Ascending aorta (tissue), 2 donors: Measurements from ENCODE around the gene PIEZO2. TPM values are rescaled to one million over a fixed set of nuclear protein-coding genes. Genes with fewer than 3 reads are reported as not detected.

Experiments
- DNase-seq, 2 donors: peaks; one replicate each; pipeline ENCODE4 v3.0.0-alpha.2; 2019; ENCODE audit warnings: low spot score in 2 of 2
- H3K27ac ChIP-seq, 2 donors: fragments of 200-600 bp; sonication (generic); one replicate each; pipeline ENCODE4 v1.5.1; 2016 to 2017; ENCODE audit warnings: mild to moderate bottlenecking in 1 of 2
- H3K27me3 ChIP-seq: fragments of 200-600 bp; sonication (generic); one replicate; pipeline ENCODE4 v1.5.1; 2017
- H3K36me3 ChIP-seq, 2 donors: fragments of 200-600 bp; sonication (generic); one replicate each; pipeline ENCODE4 v1.5.1; 2016
- H3K4me1 ChIP-seq, 2 donors: fragments of 200-600 bp; sonication (generic); one replicate each; pipeline ENCODE4 v1.5.1; 2016 to 2017; ENCODE audit warnings: mild to moderate bottlenecking in 1 of 2
- H3K4me3 ChIP-seq, 2 donors: fragments of 200-600 bp; sonication (generic); one replicate each; pipeline ENCODE4 v1.5.1; 2016 to 2017; ENCODE audit warnings: mild to moderate bottlenecking in 1 of 2
- H3K9me3 ChIP-seq, 2 donors: fragments of 200-600 bp; sonication (generic); one replicate each; pipeline ENCODE4 v1.5.1; 2016
- intact Hi-C: fragments of 100-400 bp; cut with DNase I; formaldehyde crosslinking; loops from one replicate; pipeline ENCODE4 v1.15.1; 2023
- total RNA-seq: library from RNA; depleted of rRNA; stranded (reverse); fragments of >200 nt; gene quantifications from one replicate; pipeline ENCODE4 v1.1.0, GENCODE V29; 2016
- TF ChIP-seq, protein P1 (sequence below), 3 experiments: fragments of 200-600 bp in 2 of 3; fragments of 450-650 bp in 1 of 3; sonication (generic) in 2 of 3; IDR thresholded peaks; one replicate each; pipeline ENCODE4 v1.5.1; 2016 to 2019; ENCODE audit warnings: antibody characterized with exemption in 3 of 3, mild to moderate bottlenecking in 1 of 3, moderate library complexity in 1 of 3

Gene PIEZO2
- total RNA-seq, 1 donor from 2014 or later = 3.1 TPM

DNA sequence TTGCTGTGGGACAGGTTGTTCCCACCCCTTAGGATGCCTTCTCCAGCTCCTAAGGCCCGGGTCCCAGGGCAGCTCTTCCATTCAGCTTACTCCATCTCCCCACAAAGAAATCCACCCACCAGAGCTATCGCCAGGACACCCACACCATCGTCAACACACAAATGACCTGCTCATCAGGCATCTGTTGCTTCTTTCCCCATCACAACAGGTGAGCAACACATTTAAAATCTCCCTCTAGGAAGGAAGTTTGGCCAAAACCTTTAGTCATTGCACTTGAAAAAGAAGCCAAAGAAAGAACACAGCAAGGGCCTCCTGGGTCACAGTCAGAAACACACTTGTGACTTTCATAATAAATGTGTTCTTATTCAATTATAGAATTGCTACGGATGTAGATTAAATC lies 289.0 kb downstream of the PIEZO2 start:
- Histone ChIP-seq H3K9me3 (no peaks in the 10 kb centered on the region), H3K4me1 (no peaks in the 10 kb centered on the region), H3K27me3 (no peaks in the 10 kb centered on the region), H3K36me3 (no peaks in the 10 kb centered on the region), H3K27ac (no peak overlapping the region), H3K4me3 (no peak overlapping the region)
- no peak for DNase-seq
- TF ChIP-seq, protein P1, sequence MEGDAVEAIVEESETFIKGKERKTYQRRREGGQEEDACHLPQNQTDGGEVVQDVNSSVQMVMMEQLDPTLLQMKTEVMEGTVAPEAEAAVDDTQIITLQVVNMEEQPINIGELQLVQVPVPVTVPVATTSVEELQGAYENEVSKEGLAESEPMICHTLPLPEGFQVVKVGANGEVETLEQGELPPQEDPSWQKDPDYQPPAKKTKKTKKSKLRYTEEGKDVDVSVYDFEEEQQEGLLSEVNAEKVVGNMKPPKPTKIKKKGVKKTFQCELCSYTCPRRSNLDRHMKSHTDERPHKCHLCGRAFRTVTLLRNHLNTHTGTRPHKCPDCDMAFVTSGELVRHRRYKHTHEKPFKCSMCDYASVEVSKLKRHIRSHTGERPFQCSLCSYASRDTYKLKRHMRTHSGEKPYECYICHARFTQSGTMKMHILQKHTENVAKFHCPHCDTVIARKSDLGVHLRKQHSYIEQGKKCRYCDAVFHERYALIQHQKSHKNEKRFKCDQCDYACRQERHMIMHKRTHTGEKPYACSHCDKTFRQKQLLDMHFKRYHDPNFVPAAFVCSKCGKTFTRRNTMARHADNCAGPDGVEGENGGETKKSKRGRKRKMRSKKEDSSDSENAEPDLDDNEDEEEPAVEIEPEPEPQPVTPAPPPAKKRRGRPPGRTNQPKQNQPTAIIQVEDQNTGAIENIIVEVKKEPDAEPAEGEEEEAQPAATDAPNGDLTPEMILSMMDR (IDR thresholded peaks at IDR 0.05) = no peak
- intact Hi-C loops = no loop called here

GRCh38 chr18:10858477-10858876 lies 290.9 kb downstream of the PIEZO2 start:
- H3K36me3 ChIP-seq = no peaks in the 10 kb centered on the region
- no peaks in the 10 kb centered on the region for H3K27me3 ChIP-seq
- no peak overlapping the region for H3K27ac ChIP-seq
- DNase-seq = no peak
- intact Hi-C loops = no loop called here
- H3K4me1 ChIP-seq = no peaks in the 10 kb centered on the region
- H3K4me3 ChIP-seq = no peak overlapping the region
- TF ChIP-seq, protein P1 (IDR thresholded peaks at IDR 0.05) = no peak
- H3K9me3 ChIP-seq = no peaks in the 10 kb centered on the region

DNA sequence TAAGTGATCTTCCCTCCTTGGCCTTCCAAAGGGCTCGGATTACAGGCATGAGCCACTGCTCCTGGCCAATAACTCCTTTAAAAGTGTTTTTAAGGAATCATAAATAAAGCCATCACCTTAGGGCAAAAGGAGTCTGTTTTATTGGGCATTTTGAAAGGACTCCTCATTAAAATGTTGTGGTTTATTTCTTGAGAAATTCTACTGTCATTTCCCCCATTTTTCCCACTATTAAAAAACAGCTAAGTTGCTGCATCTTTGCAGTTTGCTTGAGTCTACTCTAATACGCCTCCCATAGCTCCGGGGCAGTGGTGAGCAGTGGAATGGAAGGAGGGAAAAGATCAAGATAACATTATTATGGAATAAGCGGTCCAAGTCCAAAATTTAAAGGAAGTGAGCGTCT lies 293.2 kb downstream of the PIEZO2 start:
- no peaks in the 10 kb centered on the region for H3K9me3 ChIP-seq
- TF ChIP-seq, protein P1 (IDR thresholded peaks at IDR 0.05) = no peak
- intact Hi-C loops = no loop called here

GRCh38 chr18:10852385-10853303 lies 296.7 kb downstream of the PIEZO2 start:
- intact Hi-C loops = loop anchor here (2.0 kb wide), 1 partner anchor 302 kb away; no protein-coding TSS in a partner anchor
- Histone ChIP-seq H3K4me1 (no peaks in the 10 kb centered on the region), H3K9me3 (no peaks in the 10 kb centered on the region), H3K36me3 (no peaks in the 10 kb centered on the region), H3K4me3 (no peak overlapping the region), H3K27ac (no peak overlapping the region), H3K27me3 (no peaks in the 10 kb centered on the region)
- TF ChIP-seq, protein P1 (IDR thresholded peaks at IDR 0.05) = no peak
- DNase-seq = no peak

More for the DNA sequence above, 293.2 kb downstream of the PIEZO2 start:
- H3K36me3 ChIP-seq = no peaks in the 10 kb centered on the region
- no peaks in the 10 kb centered on the region for H3K4me1 ChIP-seq
- H3K4me3 ChIP-seq = no peak overlapping the region
- no peak overlapping the region for H3K27ac ChIP-seq
- DNase-seq = no peak
- no peaks in the 10 kb centered on the region for H3K27me3 ChIP-seq

DNA sequence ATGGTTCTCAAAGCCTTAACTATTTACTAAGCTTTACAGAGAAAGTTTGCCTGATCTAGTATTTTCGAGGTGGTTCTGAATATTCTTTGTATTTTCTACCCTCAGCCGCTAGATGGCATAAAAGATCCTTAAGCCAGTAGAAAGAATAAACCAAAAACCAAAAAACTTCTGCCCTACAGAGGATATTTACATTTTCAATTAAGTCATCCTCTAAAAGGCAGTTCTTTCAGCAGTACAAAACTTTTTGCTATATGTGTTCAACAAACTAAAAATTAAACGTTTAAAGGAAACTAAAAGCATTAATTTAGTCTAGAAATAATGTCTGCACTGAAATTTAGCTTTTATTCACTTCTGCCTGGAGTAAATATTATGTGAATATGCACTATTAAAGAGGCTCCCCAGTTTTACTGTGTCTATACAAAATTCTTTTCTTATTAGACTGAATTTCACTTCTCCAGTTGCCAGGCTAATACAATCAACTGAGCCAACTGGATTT lies 297.5 kb downstream of the PIEZO2 start:
- TF ChIP-seq, protein P1 (IDR thresholded peaks at IDR 0.05) = peak; percentile 24 to 79 (median 60)
- Histone ChIP-seq H3K27ac (no peak overlapping the region), H3K4me1 (no peaks in the 10 kb centered on the region), H3K27me3 (no peaks in the 10 kb centered on the region), H3K4me3 (no peak overlapping the region), H3K36me3 (no peaks in the 10 kb centered on the region), H3K9me3 (no peaks in the 10 kb centered on the region)
- intact Hi-C loops = loop anchor here (1.0 to 2.0 kb wide), 3 partner anchors 189 to 701 kb away; no protein-coding TSS in a partner anchor
- no peak for DNase-seq
